ENCODE data around the gene MGLL. TPM values are rescaled to one million over a fixed set of nuclear protein-coding genes. Genes with fewer than 3 reads are reported as not detected.
"Not testable (repeated sequence)": the region's sequence is repeated elsewhere in the genome, so short reads cannot be mapped to it uniquely, and the experiment has no call there.

Gene MGLL
- total RNA-seq, 2 experiments from 2014 or later = 2.1 to 3.6 TPM

GRCh38 chr3:127661600-127661999 is 160.7 kb downstream of the MGLL start:
- Mint-ChIP-seq H3K27me3 (peaks cover 19% of the 10 kb centered on the region), H3K4me3 (no peak overlapping the region), H3K4me1 (peaks cover 3% of the 10 kb centered on the region), H3K36me3 (no peaks in the 10 kb centered on the region), H3K27ac (no peak overlapping the region), H3K9me3 (no peaks in the 10 kb centered on the region)
- POLR2A ChIA-PET = no interaction called here
- no peak for ATAC-seq (ENCODE audit: low read depth)
- no peak for DNase-seq

- POLR2A ChIA-PET = no interaction called here
- Mint-ChIP-seq H3K9me3 (no peaks in the 10 kb centered on the region), H3K4me1 (peaks cover 3% of the 10 kb centered on the region), H3K27ac (no peak overlapping the region), H3K36me3 (no peaks in the 10 kb centered on the region), H3K27me3 (peaks cover 20% of the 10 kb centered on the region), H3K4me3 (no peak overlapping the region)
- ATAC-seq (ENCODE audit: low read depth) (no peak), DNase-seq (no peak)
Observed at GRCh38 chr3:127660621-127661251, 161.6 kb downstream of the MGLL start.

- Mint-ChIP-seq H3K4me1 (no peaks in the 10 kb centered on the region), H3K36me3 (no peaks in the 10 kb centered on the region), H3K27me3 (peaks cover 20% of the 10 kb centered on the region), H3K9me3 (no peaks in the 10 kb centered on the region), H3K27ac (no peak overlapping the region), H3K4me3 (no peak overlapping the region)
- ATAC-seq (ENCODE audit: low read depth) (no peak), DNase-seq (no peak)
- POLR2A ChIA-PET = interaction anchor here (0.7 kb wide), 2 partner anchors 436 to 1102 kb away, joined by 4 to 9 read pairs; no protein-coding TSS in a partner anchor
Observed at GRCh38 chr3:127658234-127658633, 164.1 kb downstream of the MGLL start.

GRCh38 chr3:127656906-127657305 is 165.4 kb downstream of the MGLL start:
- no peaks in the 10 kb centered on the region for H3K4me1 Mint-ChIP-seq
- H3K4me3 Mint-ChIP-seq = no peak overlapping the region
- H3K9me3 Mint-ChIP-seq = no peaks in the 10 kb centered on the region
- H3K27me3 Mint-ChIP-seq = peaks cover 24% of the 10 kb centered on the region
- DNase-seq (no peak), ATAC-seq (ENCODE audit: low read depth) (no peak)
- H3K36me3 Mint-ChIP-seq = no peaks in the 10 kb centered on the region
- POLR2A ChIA-PET = no interaction called here
- no peak overlapping the region for H3K27ac Mint-ChIP-seq

- no peak overlapping the region for H3K4me3 Mint-ChIP-seq
- DNase-seq (no peak), ATAC-seq (ENCODE audit: low read depth) (no peak)
- POLR2A ChIA-PET = no interaction called here
- H3K36me3 Mint-ChIP-seq = no peaks in the 10 kb centered on the region
- peaks cover 24% of the 10 kb centered on the region for H3K27me3 Mint-ChIP-seq
- no peaks in the 10 kb centered on the region for H3K4me1 Mint-ChIP-seq
- H3K27ac Mint-ChIP-seq = no peak overlapping the region
- H3K9me3 Mint-ChIP-seq = no peaks in the 10 kb centered on the region
Observed at GRCh38 chr3:127655641-127656040, 166.7 kb downstream of the MGLL start.

- H3K27ac Mint-ChIP-seq; ATAC-seq (ENCODE audit: low read depth): not testable (repeated sequence)
Observed at GRCh38 chr3:127654993-127655392, 167.3 kb downstream of the MGLL start.

GRCh38 chr3:127654374-127654773 is 167.9 kb downstream of the MGLL start:
- Mint-ChIP-seq H3K36me3 (no peaks in the 10 kb centered on the region), H3K4me3 (no peak overlapping the region), H3K27me3 (peaks cover 24% of the 10 kb centered on the region), H3K9me3 (no peaks in the 10 kb centered on the region), H3K4me1 (no peaks in the 10 kb centered on the region), H3K27ac (no peak overlapping the region)
- ATAC-seq (ENCODE audit: low read depth) (no peak), DNase-seq (no peak)
- POLR2A ChIA-PET = no interaction called here

More at GRCh38 chr3:127654993-127655392, 167.3 kb downstream of the MGLL start:
- H3K36me3 Mint-ChIP-seq, POLR2A ChIA-PET, H3K4me3 Mint-ChIP-seq, H3K4me1 Mint-ChIP-seq, H3K9me3 Mint-ChIP-seq, DNase-seq: not testable (repeated sequence)
- H3K27me3 Mint-ChIP-seq = peaks cover 24% of the 10 kb centered on the region

- no peaks in the 10 kb centered on the region for H3K4me1 Mint-ChIP-seq
- DNase-seq = no peak
- no peaks in the 10 kb centered on the region for H3K9me3 Mint-ChIP-seq
- no peaks in the 10 kb centered on the region for H3K36me3 Mint-ChIP-seq
- peaks cover 7% of the 10 kb centered on the region for H3K27me3 Mint-ChIP-seq
- POLR2A ChIA-PET = no interaction called here
- peak; percentile 45 for ATAC-seq (ENCODE audit: low read depth)
- H3K27ac Mint-ChIP-seq = no peak overlapping the region
- no peak overlapping the region for H3K4me3 Mint-ChIP-seq
Observed at GRCh38 chr3:127652246-127652995, 169.9 kb downstream of the MGLL start.

GRCh38 chr3:127651516-127652172 is 170.7 kb downstream of the MGLL start:
- Mint-ChIP-seq H3K27me3 (peaks cover 7% of the 10 kb centered on the region), H3K36me3 (no peaks in the 10 kb centered on the region), H3K4me1 (no peaks in the 10 kb centered on the region), H3K27ac (no peak overlapping the region), H3K4me3 (no peak overlapping the region), H3K9me3 (no peaks in the 10 kb centered on the region)
- ATAC-seq (ENCODE audit: low read depth) (no peak), DNase-seq (no peak)
- POLR2A ChIA-PET = no interaction called here

- no peaks in the 10 kb centered on the region for H3K4me1 Mint-ChIP-seq
- H3K27ac Mint-ChIP-seq = no peak overlapping the region
- no peak for DNase-seq
- no peak for ATAC-seq (ENCODE audit: low read depth)
- no peaks in the 10 kb centered on the region for H3K36me3 Mint-ChIP-seq
- POLR2A ChIA-PET = interaction anchor here (1.0 kb wide), 1 partner anchor 14 kb away, joined by 3 read pairs; no protein-coding TSS in a partner anchor
- H3K9me3 Mint-ChIP-seq = no peaks in the 10 kb centered on the region
- H3K27me3 Mint-ChIP-seq = peaks cover 3% of the 10 kb centered on the region
- H3K4me3 Mint-ChIP-seq = no peak overlapping the region
Observed at GRCh38 chr3:127650236-127650635, 172.1 kb downstream of the MGLL start.

- Mint-ChIP-seq H3K9me3 (no peaks in the 10 kb centered on the region), H3K27ac (no peak overlapping the region), H3K4me1 (peaks cover 2% of the 10 kb centered on the region), H3K4me3 (no peak overlapping the region), H3K27me3 (no peaks in the 10 kb centered on the region), H3K36me3 (no peaks in the 10 kb centered on the region)
- POLR2A ChIA-PET = interaction anchor here (1.2 kb wide), 2 partner anchors 24 to 50 kb away, joined by 3 read pairs; no protein-coding TSS in a partner anchor
- no peak for ATAC-seq (ENCODE audit: low read depth)
- no peak for DNase-seq
Observed at GRCh38 chr3:127647845-127648204, 174.5 kb downstream of the MGLL start.

- no peaks in the 10 kb centered on the region for H3K27me3 Mint-ChIP-seq
- no peaks in the 10 kb centered on the region for H3K9me3 Mint-ChIP-seq
- H3K4me3 Mint-ChIP-seq = no peak overlapping the region
- H3K27ac Mint-ChIP-seq = no peak overlapping the region
- POLR2A ChIA-PET = interaction anchor here (1.2 kb wide), 2 partner anchors 25 to 49 kb away, joined by 3 read pairs; no protein-coding TSS in a partner anchor
- DNase-seq = no peak
- ATAC-seq (ENCODE audit: low read depth) = no peak
- H3K36me3 Mint-ChIP-seq = no peaks in the 10 kb centered on the region
- peaks cover 2% of the 10 kb centered on the region for H3K4me1 Mint-ChIP-seq
Observed at GRCh38 chr3:127647166-127647844, 175.0 kb downstream of the MGLL start.

- H3K4me3 Mint-ChIP-seq = no peak overlapping the region
- POLR2A ChIA-PET = no interaction called here
- H3K4me1 Mint-ChIP-seq = peaks cover 2% of the 10 kb centered on the region
- no peaks in the 10 kb centered on the region for H3K27me3 Mint-ChIP-seq
- H3K27ac Mint-ChIP-seq = no peak overlapping the region
- no peak for ATAC-seq (ENCODE audit: low read depth)
- no peaks in the 10 kb centered on the region for H3K36me3 Mint-ChIP-seq
- H3K9me3 Mint-ChIP-seq = no peaks in the 10 kb centered on the region
- DNase-seq = no peak
Observed at GRCh38 chr3:127646501-127647046, 175.7 kb downstream of the MGLL start.

All from activated naive CD8-positive, alpha-beta T cell treated with anti-CD3 and anti-CD28 coated beads, Interleukin-2, amount 10 ng/mL, durations not matched to agents 7 days and 5 days (primary cell).